Measurements from ENCODE around the gene BPIFB2.

The BPIFB2 gene

GRCh38 chr20:33071198-33071597, 63.7 kb downstream of the BPIFB2 start:
- DNase-seq = no peak

GRCh38 chr20:33072362-33072761, 64.9 kb downstream of the BPIFB2 start:
- DNase-seq = no peak

- no peak for DNase-seq
Measured at GRCh38 chr20:33072813-33073212, 65.3 kb downstream of the BPIFB2 start.
